Heart right ventricle (tissue), 16 donors: ENCODE data around the gene PXDN. TPM values are rescaled to one million over a fixed set of nuclear protein-coding genes. Genes with fewer than 3 reads are reported as not detected.

Experiments used
- ATAC-seq, 8 donors: fragments of 200-7000 bp; cut with Tn5 transposase; one replicate each; pipeline ENCODE4 v1.9.1; 2020; ENCODE audit warnings: mild to moderate bottlenecking in 8 of 8, moderate library complexity in 8 of 8, moderate number of reproducible peaks in 1 of 8
- DNase-seq, 2 donors: peaks; one replicate each; pipeline ENCODE4 v3.0.0-alpha.2; 2020
- H3K27ac ChIP-seq, 10 donors: fragments of 200-600 bp; sonication (generic) in 2 of 10; one replicate each; pipeline versions ENCODE4 v1.5.0 to v1.8.0; 2020 to 2022; ENCODE audit warnings: mild to moderate bottlenecking in 3 of 10
- H3K27me3 ChIP-seq, 7 donors: fragments of 200-600 bp; one replicate each; pipeline ENCODE4 v1.8.0; 2021 to 2022; ENCODE audit warnings: mild to moderate bottlenecking in 2 of 7
- H3K36me3 ChIP-seq, 9 donors: fragments of 200-600 bp; sonication (generic) in 1 of 9; one replicate each; pipeline versions ENCODE4 v1.5.0 to v1.8.0; 2020 to 2022; ENCODE audit warnings: mild to moderate bottlenecking in 2 of 9
- H3K4me1 ChIP-seq, 9 donors: fragments of 200-600 bp; sonication (generic) in 1 of 9; one replicate each; pipeline versions ENCODE4 v1.5.0 to v1.8.0; 2020 to 2022; ENCODE audit warnings: mild to moderate bottlenecking in 4 of 9
- H3K4me3 ChIP-seq, 10 donors: fragments of 200-600 bp; sonication (generic) in 2 of 10; one replicate each; pipeline versions ENCODE4 v1.5.0 to v1.8.0; 2020 to 2022; ENCODE audit warnings: mild to moderate bottlenecking in 7 of 10, moderate library complexity in 2 of 10
- H3K9me3 ChIP-seq, 11 donors: fragments of 200-600 bp in 10 of 11; sonication (generic) in 2 of 11; one replicate each; pipeline versions ENCODE4 v1.5.0 to v1.8.0; 2013 to 2022; ENCODE audit warnings: mild to moderate bottlenecking in 2 of 11, control low read depth in 1 of 11, moderate library complexity in 1 of 11
- CTCF ChIP-seq, 9 donors: fragments of 200-600 bp; sonication (generic) in 2 of 9; IDR thresholded peaks; one replicate each; pipeline versions ENCODE4 v1.5.0 to v1.8.0; 2021 to 2022; ENCODE audit warnings: antibody characterized with exemption in 9 of 9, mild to moderate bottlenecking in 5 of 9, moderate library complexity in 1 of 9
- WGBS, 2 donors: extraction: QIAGEN DNeasy Blood & Tissue Kit; methylation state at CpG; one replicate each; pipeline ENCODE4 v1.1.7; 2013; ENCODE audit warnings: inconsistent platforms in 1 of 2; 5-methylcytosine and 5-hydroxymethylcytosine counted together
- intact Hi-C, 10 donors: fragments of 100-400 bp; cut with DNase I; formaldehyde crosslinking; loops; one replicate each; pipeline versions ENCODE4 v1.11.1 to v1.14.2; 2022
- polyA plus RNA-seq, 2 donors: library from polyadenylated mRNA; stranded (reverse); fragments of 200-250 nt; gene quantifications; one replicate each; pipeline ENCODE4 v1.2.3, GENCODE V29; 2013
- total RNA-seq, 10 donors: library from RNA; stranded (reverse); fragmentation: NEBNext Ultra II Directional in 3 of 10; extraction: Animal tissue kit (Norgen Biotek cat#: 25700) in 3 of 10; gene quantifications; one replicate each; pipeline versions ENCODE4 v1.2.1 to v1.2.4, GENCODE V29; 2021 to 2023
- donor health status: Arrhythmogenic right ventricular cardiomyopathy.
- donor health status: ischemic (EF 13 %, LVEDD 7.1; RV severe dilation, severe dysfunction).
- donor health status: healthy with polysubstance abuse.
- donor health status: DM: no; HTN: yes; CAD: no.
- donor health status: DM: no; HTN: no; CAD: no.
- donor health status: ischemic (EF 25% LVEDD 6.9; RV normal size, moderate dysfunction).
- donor health status: ischemic (EF 25% LVEDD 5.7; RV mildly dilated, moderate dysfunction).
- donor health status: healthy.
- donor health status: DM: yes; HTN: yes; CAD: no.
- donor health status: Ischemic cardiomyopathy.
- donor health status: ischemic (EF 35%, LVEDD 5.7; RV mildly dilated, moderate dysfunction).
- donor health status: nonischemic (EF 11% LVEDD 7.7; RV severe dilation, severe dysfunction).
- donor health status: DM: yes; HTN: yes; CAD: no.
- donor health status: PGD.
- donor health status: ischemic (EF 29% LVEDD 5.4; RV normal size, mild dysfunction).
- donor health status: nonischemic (EF 23%, LVEDD 6.1; RV moderate dilation, normal function).

The PXDN gene
- total and polyA plus RNA-seq, 12 donors = 7.8 to 65.0 (median 18.9) TPM

- no peak overlapping the region for H3K4me3 ChIP-seq
- peaks cover 0 to 60% (median 24%) of the 10 kb centered on the region in 9 donors for H3K36me3 ChIP-seq
- 91 to 93% methylated on average over 26 of the region's 26 CpGs for WGBS, 2 donors
- intact Hi-C loops = loop anchor here in 2 of 10 donors (10.0 kb wide), 1 partner anchor 86 kb away; the partner anchor contains the start of gene PXDN (in 2 of the 2)
- peak overlapping the region in 1 of 10 donors; percentile 21 for H3K27ac ChIP-seq
- TF ChIP-seq CTCF (IDR thresholded peaks at IDR 0.05) = no peak
- no peaks in the 10 kb centered on the region for H3K9me3 ChIP-seq
- H3K27me3 ChIP-seq = peaks cover 0 to 10% (median 0%) of the 10 kb centered on the region in 7 donors
- no peak for DNase-seq
- ATAC-seq = no peak
- H3K4me1 ChIP-seq = peaks cover 0 to 19% (median 8%) of the 10 kb centered on the region in 9 donors
These were observed 85.7 kb downstream of the PXDN start for GRCh38 chr2:1658394-1659151.

- no peaks in the 10 kb centered on the region for H3K9me3 ChIP-seq
- peaks cover 0 to 10% (median 0%) of the 10 kb centered on the region in 7 donors for H3K27me3 ChIP-seq
- peaks cover 4 to 32% (median 21%) of the 10 kb centered on the region in 9 donors for H3K4me1 ChIP-seq
- H3K36me3 ChIP-seq = peaks cover 0 to 52% (median 20%) of the 10 kb centered on the region in 9 donors
- H3K27ac ChIP-seq = peak overlapping the region in 3 of 10 donors; percentile 43 to 88 (median 74)
- ATAC-seq (no peak), DNase-seq (no peak)
- no peak overlapping the region for H3K4me3 ChIP-seq
- 61 to 71% methylated on average over 7 of the region's 7 CpGs for WGBS, 2 donors
- TF ChIP-seq CTCF (IDR thresholded peaks at IDR 0.05) = no peak
- intact Hi-C loops = loop anchor here in 2 of 10 donors (10.0 kb wide), 1 partner anchor 88 kb away; the partner anchor contains the start of gene PXDN (in 2 of the 2)
These were observed 87.1 kb downstream of the PXDN start for GRCh38 chr2:1656961-1657841.

- intact Hi-C loops = loop anchor here in 2 of 10 donors (10.0 kb wide), 1 partner anchor 88 kb away; the partner anchor contains the start of gene PXDN (in 2 of the 2)
- ATAC-seq (no peak), DNase-seq (no peak)
- 80 to 85% methylated on average over 6 of the region's 6 CpGs for whole genome bisulfite sequencing, 2 donors
- no peak for TF ChIP-seq CTCF (IDR thresholded peaks at IDR 0.05)
- Histone ChIP-seq H3K27ac (peak overlapping the region in 4 of 10 donors; percentile 43 to 88 (median 72)), H3K4me3 (no peak overlapping the region), H3K36me3 (peaks cover 0 to 52% (median 20%) of the 10 kb centered on the region in 9 donors), H3K9me3 (no peaks in the 10 kb centered on the region), H3K27me3 (peaks cover 0 to 10% (median 0%) of the 10 kb centered on the region in 7 donors), H3K4me1 (peaks cover 7 to 40% (median 26%) of the 10 kb centered on the region in 9 donors)
These were observed 87.9 kb downstream of the PXDN start for GRCh38 chr2:1656326-1656960.
